ENCODE data around the gene PSMG2.

Gene PSMG2

DNA sequence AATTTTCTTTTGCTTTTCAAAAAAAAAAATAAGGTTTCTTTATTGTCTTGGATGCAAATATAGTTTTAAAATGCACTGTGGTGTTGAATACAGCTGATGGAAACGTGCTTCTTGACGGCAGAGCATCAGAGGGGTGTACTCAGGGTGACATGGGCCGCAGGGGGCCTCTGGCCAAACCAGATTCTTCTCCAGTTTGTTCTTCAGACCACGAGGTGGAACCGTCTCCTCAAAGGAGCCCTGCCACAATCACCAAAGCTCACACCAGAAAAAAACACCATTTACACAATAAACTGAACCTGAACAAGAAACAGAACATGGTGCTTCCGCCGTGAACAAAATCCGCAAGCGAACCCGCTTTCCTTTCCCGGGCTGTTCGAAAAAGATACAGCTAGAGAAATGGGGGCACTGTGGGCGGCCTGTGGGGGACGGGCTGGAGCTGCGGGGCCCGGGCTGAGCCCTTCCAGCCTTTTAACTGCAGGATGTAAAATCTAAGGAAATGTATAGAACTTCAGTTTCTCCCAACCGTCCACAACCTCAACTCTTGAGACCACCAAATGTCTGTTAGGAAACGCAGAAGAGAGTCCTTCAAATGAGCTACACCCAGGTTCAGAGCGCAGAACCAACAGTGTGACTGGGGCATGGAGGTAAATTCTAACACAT lies 34.5 kb downstream of the PSMG2 start:
- no peak for TF ChIP-seq JUND (IDR thresholded peaks at IDR 0.05; ENCODE audit: low read depth)
- in situ Hi-C loops (cut with HindIII; ENCODE audit: low pct_unique_long_range_greater_than_20kb, low sequenced_read_pairs) = no loop called here
- no peak for DNase-seq (ENCODE audit: low read depth in 1 of 2, low spot score in 1 of 2)

DNA sequence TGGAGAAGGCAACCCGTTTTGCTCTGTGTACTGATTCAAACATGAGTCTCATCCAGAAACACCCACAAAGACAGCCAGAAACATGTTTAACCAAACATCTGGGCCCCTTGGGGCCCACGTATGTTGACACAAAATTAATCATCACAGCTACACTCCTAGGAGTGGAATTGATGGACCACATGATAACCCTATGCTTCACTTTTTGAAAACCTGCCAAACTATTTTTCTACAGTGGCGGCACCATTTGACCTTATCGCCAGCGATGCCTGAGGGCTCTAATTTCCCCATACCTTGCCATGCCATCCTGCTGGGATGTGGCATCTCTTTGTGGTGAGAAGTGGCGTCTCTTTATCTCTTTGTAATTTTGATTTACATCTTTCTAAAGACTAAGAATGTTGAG lies 38.5 kb downstream of the PSMG2 start:
- in situ Hi-C loops (cut with HindIII; ENCODE audit: low pct_unique_long_range_greater_than_20kb, low sequenced_read_pairs) = no loop called here
- TF ChIP-seq JUND (IDR thresholded peaks at IDR 0.05; ENCODE audit: low read depth) = no peak
- DNase-seq (ENCODE audit: low read depth in 1 of 2, low spot score in 1 of 2) = peak in 1 of 2 experiments; percentile 20

DNA sequence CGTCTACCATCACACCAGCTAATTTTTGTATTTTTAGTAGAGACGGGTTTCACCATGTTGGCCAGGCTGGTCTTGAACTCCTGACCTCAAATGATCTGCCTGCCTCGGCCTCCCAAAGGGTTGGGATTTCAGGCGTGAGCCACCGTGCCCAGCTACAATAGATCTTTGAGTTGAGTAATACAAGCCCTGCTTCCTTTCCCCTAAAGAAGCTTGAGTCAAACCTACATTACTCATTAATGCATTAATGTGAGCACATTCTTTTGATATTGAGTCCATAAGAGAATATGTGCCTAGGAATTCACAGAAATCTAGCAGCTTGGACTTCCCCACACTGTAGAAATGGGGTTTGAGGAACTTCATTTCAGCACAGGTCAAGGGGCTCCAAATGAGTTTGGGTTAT lies 39.6 kb downstream of the PSMG2 start:
- TF ChIP-seq JUND (IDR thresholded peaks at IDR 0.05; ENCODE audit: low read depth) = no peak
- in situ Hi-C loops (cut with HindIII; ENCODE audit: low pct_unique_long_range_greater_than_20kb, low sequenced_read_pairs) = no loop called here
- DNase-seq (ENCODE audit: low read depth in 1 of 2, low spot score in 1 of 2) = no peak

DNA sequence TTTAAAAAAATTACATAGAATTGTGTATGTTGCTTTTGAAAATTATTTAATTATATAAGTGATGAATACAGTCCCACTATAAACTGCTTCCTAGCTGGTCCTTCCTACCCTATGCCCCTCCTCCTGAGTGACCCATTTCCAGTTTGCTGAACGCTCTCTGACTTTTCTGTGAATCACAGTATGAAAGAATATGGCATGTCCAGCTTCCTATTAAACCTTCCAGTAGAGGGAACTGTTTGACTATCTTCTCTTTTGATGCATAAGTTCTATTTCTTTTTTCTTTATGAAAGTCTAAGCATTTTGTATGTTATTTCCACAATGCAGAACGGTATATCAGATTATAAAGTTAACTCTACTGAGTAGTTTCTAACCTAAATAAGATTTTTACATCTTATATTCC lies 41.3 kb downstream of the PSMG2 start:
- TF ChIP-seq JUND (IDR thresholded peaks at IDR 0.05; ENCODE audit: low read depth) = no peak
- in situ Hi-C loops (cut with HindIII; ENCODE audit: low pct_unique_long_range_greater_than_20kb, low sequenced_read_pairs) = no loop called here
- peak; percentile 23 to 59 for DNase-seq (ENCODE audit: low read depth in 1 of 2, low spot score in 1 of 2)

DNA sequence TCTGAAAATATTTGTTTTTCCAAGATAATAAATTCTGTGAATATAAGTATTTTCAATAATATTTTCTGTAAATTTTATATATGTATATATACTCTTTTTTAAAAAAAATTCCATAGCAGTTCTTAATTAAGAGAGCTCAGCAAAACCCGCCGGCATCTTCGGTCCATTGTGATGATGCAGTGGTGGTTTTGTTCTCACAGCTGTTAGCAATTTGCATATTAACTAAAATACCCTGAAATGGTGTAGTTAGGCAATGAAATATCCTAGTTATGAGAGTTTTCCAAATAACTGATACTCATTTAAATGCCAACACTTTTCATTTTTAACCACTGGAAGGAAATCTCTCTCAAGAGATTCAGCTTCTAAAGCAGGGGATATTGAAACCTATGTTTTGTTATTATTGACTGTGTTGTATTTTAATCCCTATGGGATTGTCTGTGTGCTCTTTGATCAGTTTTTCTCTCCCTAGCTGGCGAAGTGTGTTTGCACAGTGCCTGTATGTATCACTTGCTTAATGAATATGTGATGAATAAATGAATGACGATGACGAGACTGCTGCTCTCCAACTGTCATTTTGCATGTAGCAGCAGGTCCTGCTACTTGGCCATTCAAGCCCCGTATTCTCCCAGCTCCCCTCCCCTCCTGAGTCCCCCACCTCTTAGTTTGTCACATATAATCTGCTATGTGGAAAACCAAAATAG lies 42.4 kb downstream of the PSMG2 start:
- no peak for TF ChIP-seq JUND (IDR thresholded peaks at IDR 0.05; ENCODE audit: low read depth)
- in situ Hi-C loops (cut with HindIII; ENCODE audit: low pct_unique_long_range_greater_than_20kb, low sequenced_read_pairs) = no loop called here

DNA sequence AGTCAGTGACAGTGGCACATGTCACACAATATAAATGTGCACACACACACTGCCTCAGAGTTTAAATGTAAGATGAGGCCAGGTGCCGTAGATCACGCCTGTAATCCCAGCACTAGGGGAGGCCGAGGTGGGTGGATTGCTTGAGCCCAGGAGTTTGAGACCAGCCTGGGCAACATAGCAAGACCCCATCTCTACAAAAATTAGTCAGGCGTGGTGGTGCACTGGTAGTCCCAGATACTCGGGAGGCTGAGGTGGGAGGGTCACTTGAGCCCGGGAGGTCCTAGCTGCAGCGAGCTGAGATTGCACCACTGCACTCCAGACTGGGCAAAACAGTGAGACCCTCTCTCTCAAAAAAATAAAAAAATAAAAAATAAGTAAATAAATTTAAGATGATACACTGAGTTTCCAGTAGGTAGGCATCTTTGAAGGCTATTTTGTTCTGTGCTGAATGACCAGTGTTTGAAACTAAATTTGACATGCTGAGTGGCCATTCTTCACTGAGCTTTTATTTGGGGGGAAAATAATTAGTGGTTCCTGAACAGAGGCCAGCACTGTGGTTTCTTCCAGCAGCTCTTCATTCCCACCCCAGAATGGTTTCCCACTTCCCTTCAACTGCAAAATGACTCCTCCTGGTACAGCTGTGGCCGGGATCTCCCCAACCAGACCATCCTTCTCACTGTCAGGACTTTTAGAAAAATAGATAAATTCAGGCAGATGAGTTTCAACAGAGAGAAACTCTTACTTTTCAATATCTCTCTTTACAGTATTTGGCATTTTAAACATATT lies 44.9 kb downstream of the PSMG2 start:
- in situ Hi-C loops (cut with HindIII; ENCODE audit: low pct_unique_long_range_greater_than_20kb, low sequenced_read_pairs) = no loop called here
- no peak for DNase-seq (ENCODE audit: low read depth in 1 of 2, low spot score in 1 of 2)
- TF ChIP-seq JUND (IDR thresholded peaks at IDR 0.05; ENCODE audit: low read depth) = no peak

More for the DNA sequence above, 42.4 kb downstream of the PSMG2 start:
- DNase-seq (ENCODE audit: low read depth in 1 of 2, low spot score in 1 of 2) = no peak

DNA sequence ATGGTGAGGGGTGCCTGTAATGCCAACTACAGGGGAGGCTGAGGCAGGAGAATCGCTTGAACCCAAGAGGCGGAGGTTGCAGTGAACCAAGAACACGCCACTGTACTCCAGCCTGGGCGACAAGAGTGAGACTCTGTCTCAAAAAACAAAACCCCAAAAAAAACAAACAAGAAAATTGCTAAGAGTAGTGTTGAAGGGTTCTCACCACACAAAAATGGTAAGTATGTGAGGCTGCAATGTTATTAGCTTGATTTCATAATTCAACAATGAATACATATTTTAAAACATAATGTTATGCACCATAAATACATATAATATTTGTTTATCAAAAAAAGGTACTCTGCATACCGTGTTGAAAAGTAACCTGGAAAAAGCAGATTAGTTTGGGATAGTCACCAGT lies 45.8 kb downstream of the PSMG2 start:
- no peak for TF ChIP-seq JUND (IDR thresholded peaks at IDR 0.05; ENCODE audit: low read depth)
- in situ Hi-C loops (cut with HindIII; ENCODE audit: low pct_unique_long_range_greater_than_20kb, low sequenced_read_pairs) = no loop called here
- no peak for DNase-seq (ENCODE audit: low read depth in 1 of 2, low spot score in 1 of 2)

DNA sequence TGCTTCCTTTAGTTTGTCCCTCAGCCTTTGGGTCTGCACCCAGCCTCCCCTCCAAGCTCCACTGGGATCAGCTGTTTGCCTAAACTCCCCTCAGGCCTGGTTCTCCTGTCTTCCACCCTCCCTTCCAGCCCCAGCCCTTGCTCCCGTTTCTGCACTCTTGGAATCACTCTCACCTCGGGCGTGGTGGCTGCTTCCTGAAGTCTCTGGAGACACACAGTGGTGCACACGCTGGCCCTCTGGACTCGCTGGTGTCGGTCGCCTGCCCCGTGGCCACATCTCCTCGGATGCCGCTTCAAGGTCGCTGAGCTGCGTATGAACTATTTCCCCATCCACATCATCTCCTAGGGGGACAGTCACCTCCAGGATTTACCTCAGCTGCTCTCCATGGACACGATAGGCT lies 46.3 kb downstream of the PSMG2 start:
- in situ Hi-C loops (cut with HindIII; ENCODE audit: low pct_unique_long_range_greater_than_20kb, low sequenced_read_pairs) = no loop called here
- TF ChIP-seq JUND (IDR thresholded peaks at IDR 0.05; ENCODE audit: low read depth) = no peak
- no peak for DNase-seq (ENCODE audit: low read depth in 1 of 2, low spot score in 1 of 2)

DNA sequence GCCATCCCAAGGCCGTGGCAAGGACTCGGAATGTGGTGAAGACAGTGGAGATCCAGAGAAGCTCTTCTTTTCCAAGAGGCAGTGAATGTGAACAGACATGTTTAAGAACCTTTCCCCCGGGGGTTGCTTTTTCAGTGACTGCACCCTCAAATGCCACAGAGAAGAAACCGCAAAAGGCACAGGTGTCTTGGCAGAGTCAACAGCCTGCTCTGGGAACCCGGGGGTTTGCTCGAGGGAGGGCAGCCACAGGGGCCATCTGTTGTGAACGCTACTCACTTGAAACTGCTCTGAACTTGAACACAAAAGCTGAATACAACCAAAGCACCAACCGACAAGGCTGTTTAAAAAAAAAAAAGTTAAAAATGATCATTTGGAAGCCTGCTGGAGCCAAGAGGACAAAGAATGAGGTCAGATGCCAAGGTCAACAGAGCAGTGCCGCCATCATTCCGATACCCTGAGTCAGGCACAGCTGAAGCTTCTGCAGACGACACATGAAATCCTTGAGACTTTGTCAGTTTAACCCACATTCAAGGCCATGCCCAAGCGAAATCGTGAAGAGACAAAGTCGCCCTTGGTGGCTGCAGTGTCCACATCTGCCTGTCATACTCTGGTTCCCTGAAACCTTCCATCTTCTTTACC lies 47.4 kb downstream of the PSMG2 start:
- no peak for DNase-seq (ENCODE audit: low read depth in 1 of 2, low spot score in 1 of 2)
- in situ Hi-C loops (cut with HindIII; ENCODE audit: low pct_unique_long_range_greater_than_20kb, low sequenced_read_pairs) = no loop called here
- TF ChIP-seq JUND (IDR thresholded peaks at IDR 0.05; ENCODE audit: low read depth) = no peak

DNA sequence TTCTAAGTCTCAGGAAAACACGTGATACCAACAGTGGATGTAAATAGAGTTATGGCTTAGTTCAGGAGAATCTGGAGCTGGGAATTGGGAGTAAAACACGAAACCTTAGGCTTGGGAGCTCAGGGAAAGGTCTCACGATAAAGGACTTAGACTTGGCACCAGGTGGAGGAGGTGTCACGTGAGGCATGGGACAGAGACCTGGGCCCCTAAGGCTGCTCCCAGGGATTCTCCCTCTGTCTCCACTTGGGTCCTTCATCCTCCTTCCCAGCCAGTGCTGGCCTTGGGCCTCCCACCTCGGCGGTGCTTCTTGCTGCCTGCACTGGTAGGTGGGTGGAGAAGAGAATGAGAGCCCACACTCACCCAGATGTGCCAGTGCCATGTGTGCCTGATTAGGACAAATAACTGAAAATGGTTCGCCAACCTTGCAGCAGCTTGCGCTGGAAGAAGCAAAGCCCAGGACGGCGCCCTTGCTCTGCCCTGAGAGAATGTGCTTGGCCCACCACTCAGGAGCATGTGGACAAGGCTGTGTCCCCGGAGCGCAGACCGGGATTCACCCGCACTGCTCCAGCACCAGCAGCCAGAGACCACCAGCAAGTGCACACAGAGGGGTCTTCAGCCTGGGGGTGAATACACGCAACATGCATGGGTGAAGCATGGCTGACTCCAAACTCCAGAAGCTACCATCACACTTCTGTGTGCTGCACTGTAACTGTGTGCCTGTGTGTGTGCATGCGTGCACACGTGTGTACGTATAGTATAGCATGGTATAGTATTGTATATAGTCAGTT lies 48.1 kb downstream of the PSMG2 start:
- in situ Hi-C loops (cut with HindIII; ENCODE audit: low pct_unique_long_range_greater_than_20kb, low sequenced_read_pairs) = no loop called here

DNA sequence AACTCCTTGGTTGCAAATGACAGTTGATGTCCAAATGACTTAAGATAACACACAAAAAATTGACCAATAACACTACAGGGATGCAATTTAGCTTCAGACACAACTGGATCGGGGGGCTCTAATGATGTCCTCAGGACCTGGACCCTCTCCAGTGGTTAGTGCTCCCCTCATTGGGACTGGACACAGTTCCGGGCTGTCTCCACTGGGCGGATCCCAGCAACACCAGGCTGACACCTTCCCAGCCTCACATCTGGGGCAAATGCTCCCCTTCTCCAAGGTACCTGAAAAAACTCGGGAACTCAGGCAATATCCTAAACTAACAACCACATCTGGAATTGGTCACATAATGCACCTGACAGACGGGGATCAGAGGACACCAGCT lies 48.7 kb downstream of the PSMG2 start:
- TF ChIP-seq JUND (IDR thresholded peaks at IDR 0.05; ENCODE audit: low read depth) = no peak
- DNase-seq (ENCODE audit: low read depth in 1 of 2, low spot score in 1 of 2) = no peak
- in situ Hi-C loops (cut with HindIII; ENCODE audit: low pct_unique_long_range_greater_than_20kb, low sequenced_read_pairs) = no loop called here

More for the DNA sequence above, 48.1 kb downstream of the PSMG2 start:
- no peak for DNase-seq (ENCODE audit: low read depth in 1 of 2, low spot score in 1 of 2)
- TF ChIP-seq JUND (IDR thresholded peaks at IDR 0.05; ENCODE audit: low read depth) = no peak

DNA sequence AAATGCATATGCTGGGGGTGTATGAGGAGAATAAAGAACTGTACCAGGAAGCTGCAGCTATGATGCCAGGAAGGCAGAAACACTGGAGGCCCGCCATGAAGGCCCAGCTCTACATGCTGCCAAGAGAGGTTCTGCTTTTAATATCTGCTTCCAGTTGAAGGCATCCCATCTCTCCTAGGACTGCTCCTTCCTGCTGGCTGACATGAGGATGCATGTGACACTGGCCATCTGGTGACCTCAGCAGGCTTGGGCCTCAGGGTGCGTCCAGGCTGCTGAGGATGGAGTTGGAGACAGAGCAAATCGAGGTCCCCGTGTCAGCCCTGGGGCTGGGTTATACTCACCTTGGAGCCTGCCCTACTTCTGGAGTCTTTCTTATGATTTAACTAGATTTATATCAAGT lies 49.0 kb downstream of the PSMG2 start:
- no peak for DNase-seq (ENCODE audit: low read depth in 1 of 2, low spot score in 1 of 2)
- in situ Hi-C loops (cut with HindIII; ENCODE audit: low pct_unique_long_range_greater_than_20kb, low sequenced_read_pairs) = no loop called here
- no peak for TF ChIP-seq JUND (IDR thresholded peaks at IDR 0.05; ENCODE audit: low read depth)

All from T47D (cell line).